IMR-90 (cell line): ENCODE measurements around the gene PDGFD.

Experiments used
- BHLHE40 ChIP-seq: fragments of 150-350 bp; IDR thresholded peaks from 2 replicates; pipeline ENCODE4 v1.6.1; 2016; ENCODE audit warnings: mild to moderate bottlenecking, low read depth, low read length
- CEBPB ChIP-seq: IDR thresholded peaks from 2 replicates; pipeline ENCODE4 v1.6.1; 2012; ENCODE audit warnings: low read depth, low read length, improper control_type of control experiment
- CHD1 ChIP-seq: IDR thresholded peaks from 2 replicates; pipeline ENCODE4 v1.6.1; 2012; ENCODE audit warnings: low read depth, low read length, improper control_type of control experiment
- FOS ChIP-seq: fragments of 150-350 bp; IDR thresholded peaks from 2 replicates; pipeline ENCODE4 v1.6.1; 2016; ENCODE audit warnings: low read depth, low read length
- MAFK ChIP-seq: IDR thresholded peaks from 2 replicates; pipeline ENCODE4 v1.6.1; 2012; ENCODE audit warnings: low read depth, low read length, improper control_type of control experiment
- MAZ ChIP-seq: IDR thresholded peaks from 2 replicates; pipeline ENCODE4 v1.6.1; 2012; ENCODE audit warnings: low read depth, mild to moderate bottlenecking, low read length, improper control_type of control experiment, moderate library complexity, borderline replicate concordance
- POLR2A ChIP-seq: IDR thresholded peaks from 2 replicates; pipeline ENCODE4 v1.6.1; 2012; ENCODE audit warnings: mild to moderate bottlenecking, low read depth, low read length
- RAD21 ChIP-seq: IDR thresholded peaks from 2 replicates; pipeline ENCODE4 v1.6.1; 2012; ENCODE audit warnings: low read length, improper control_type of control experiment
- SMC3 ChIP-seq: fragments of 150-350 bp; IDR thresholded peaks from 2 replicates; pipeline ENCODE4 v1.6.1; 2016; ENCODE audit warnings: low read depth, mild to moderate bottlenecking, antibody characterized with exemption, low read length, moderate library complexity
- TF ChIP-seq, protein P1 (sequence below): conservative IDR thresholded peaks from 2 replicates; pipeline ENCODE4 v1.5.1; 2012; ENCODE audit warnings: mild to moderate bottlenecking, low read depth, low read length, improper control_type of control experiment
- TF ChIP-seq, protein P2 (sequence below): fragments of 150-350 bp; IDR thresholded peaks from 2 replicates; pipeline ENCODE4 v1.6.1; 2017; ENCODE audit warnings: mild to moderate bottlenecking, antibody characterized with exemption, low read length, low read depth
- TF ChIP-seq, protein P3 (sequence below): fragments of 150-350 bp; IDR thresholded peaks from 2 replicates; pipeline ENCODE4 v1.6.1; 2016; ENCODE audit warnings: low read depth, mild to moderate bottlenecking, low read length, moderate library complexity, borderline replicate concordance

DNA sequence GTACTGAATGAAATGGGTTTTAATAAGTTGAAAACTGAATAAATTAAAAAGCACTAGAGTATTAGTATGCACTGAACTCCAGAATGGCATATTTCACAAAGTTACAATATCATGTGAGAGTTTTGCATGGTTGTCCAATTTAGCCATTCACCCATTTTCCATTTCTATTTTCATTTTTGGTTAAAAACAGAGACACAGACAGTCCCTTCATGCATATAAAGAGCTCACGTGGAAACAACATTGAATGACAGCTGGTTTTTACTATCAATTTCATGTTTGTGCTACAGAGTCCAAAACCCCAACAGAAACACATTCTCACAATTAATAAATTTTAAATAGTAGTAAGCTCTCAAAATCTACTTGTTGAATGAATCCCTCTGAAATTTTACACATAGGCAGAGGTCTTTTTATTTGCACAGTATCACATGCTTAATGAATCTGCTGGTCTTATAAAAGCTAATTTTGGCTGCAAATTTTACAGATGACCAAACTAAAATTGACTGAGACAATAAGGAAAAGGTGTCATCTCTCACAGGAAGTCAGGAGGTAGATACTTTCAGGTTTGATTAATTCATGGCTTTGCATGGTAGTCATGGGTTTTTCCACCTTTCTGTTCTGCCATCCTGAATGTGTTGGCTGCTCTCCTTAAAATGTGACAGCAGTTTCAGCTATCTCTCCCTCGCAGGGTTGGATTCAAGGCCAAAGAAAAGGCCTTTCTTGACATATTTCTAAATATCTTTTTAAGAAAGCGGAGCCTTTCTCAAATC, 148.1 kb downstream of the PDGFD start:
- TF ChIP-seq, protein P1, sequence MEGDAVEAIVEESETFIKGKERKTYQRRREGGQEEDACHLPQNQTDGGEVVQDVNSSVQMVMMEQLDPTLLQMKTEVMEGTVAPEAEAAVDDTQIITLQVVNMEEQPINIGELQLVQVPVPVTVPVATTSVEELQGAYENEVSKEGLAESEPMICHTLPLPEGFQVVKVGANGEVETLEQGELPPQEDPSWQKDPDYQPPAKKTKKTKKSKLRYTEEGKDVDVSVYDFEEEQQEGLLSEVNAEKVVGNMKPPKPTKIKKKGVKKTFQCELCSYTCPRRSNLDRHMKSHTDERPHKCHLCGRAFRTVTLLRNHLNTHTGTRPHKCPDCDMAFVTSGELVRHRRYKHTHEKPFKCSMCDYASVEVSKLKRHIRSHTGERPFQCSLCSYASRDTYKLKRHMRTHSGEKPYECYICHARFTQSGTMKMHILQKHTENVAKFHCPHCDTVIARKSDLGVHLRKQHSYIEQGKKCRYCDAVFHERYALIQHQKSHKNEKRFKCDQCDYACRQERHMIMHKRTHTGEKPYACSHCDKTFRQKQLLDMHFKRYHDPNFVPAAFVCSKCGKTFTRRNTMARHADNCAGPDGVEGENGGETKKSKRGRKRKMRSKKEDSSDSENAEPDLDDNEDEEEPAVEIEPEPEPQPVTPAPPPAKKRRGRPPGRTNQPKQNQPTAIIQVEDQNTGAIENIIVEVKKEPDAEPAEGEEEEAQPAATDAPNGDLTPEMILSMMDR = no peak
- TF ChIP-seq MAFK (no peak), POLR2A (no peak), RAD21 (no peak), CHD1 (no peak), MAZ (no peak), FOS (no peak), CEBPB (no peak), BHLHE40 (no peak), SMC3 (no peak)
- TF ChIP-seq, protein P2, sequence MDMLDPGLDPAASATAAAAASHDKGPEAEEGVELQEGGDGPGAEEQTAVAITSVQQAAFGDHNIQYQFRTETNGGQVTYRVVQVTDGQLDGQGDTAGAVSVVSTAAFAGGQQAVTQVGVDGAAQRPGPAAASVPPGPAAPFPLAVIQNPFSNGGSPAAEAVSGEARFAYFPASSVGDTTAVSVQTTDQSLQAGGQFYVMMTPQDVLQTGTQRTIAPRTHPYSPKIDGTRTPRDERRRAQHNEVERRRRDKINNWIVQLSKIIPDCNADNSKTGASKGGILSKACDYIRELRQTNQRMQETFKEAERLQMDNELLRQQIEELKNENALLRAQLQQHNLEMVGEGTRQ = no peak
- TF ChIP-seq, protein P3, sequence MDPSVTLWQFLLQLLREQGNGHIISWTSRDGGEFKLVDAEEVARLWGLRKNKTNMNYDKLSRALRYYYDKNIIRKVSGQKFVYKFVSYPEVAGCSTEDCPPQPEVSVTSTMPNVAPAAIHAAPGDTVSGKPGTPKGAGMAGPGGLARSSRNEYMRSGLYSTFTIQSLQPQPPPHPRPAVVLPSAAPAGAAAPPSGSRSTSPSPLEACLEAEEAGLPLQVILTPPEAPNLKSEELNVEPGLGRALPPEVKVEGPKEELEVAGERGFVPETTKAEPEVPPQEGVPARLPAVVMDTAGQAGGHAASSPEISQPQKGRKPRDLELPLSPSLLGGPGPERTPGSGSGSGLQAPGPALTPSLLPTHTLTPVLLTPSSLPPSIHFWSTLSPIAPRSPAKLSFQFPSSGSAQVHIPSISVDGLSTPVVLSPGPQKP = no peak
